Right atrium auricular region (tissue), 2 donors: ENCODE measurements around the gene KRT12. TPM values are rescaled to one million over a fixed set of nuclear protein-coding genes. Genes with fewer than 3 reads are reported as not detected.

Source experiments
- DNase-seq: peaks from one replicate; pipeline ENCODE4 v3.0.0-alpha.2; 2019; ENCODE audit warnings: low spot score
- H3K27ac ChIP-seq, 2 donors: fragments of 200-600 bp; sonication (generic); 1 replicate in 1 of 2; 2 replicates in 1 of 2; pipeline ENCODE4 v1.5.1; 2016 to 2019
- H3K27me3 ChIP-seq, 2 donors: fragments of 200-600 bp; sonication (generic); one replicate each; pipeline versions ENCODE4 v1.5.1 to v1.6.0; 2017 to 2019
- H3K36me3 ChIP-seq: fragments of 200-600 bp; sonication (generic); one replicate; pipeline ENCODE4 v1.5.1; 2016
- H3K4me1 ChIP-seq, 2 donors: fragments of 200-600 bp; sonication (generic); one replicate each; pipeline versions ENCODE4 v1.5.1 to v1.6.0; 2017 to 2019
- H3K4me3 ChIP-seq, 2 donors: fragments of 200-600 bp; sonication (generic); 1 replicate in 1 of 2; 2 replicates in 1 of 2; pipeline ENCODE4 v1.5.1; 2017 to 2019; ENCODE audit warnings: mild to moderate bottlenecking in 1 of 2, moderate library complexity in 1 of 2
- H3K9me3 ChIP-seq, 2 donors: fragments of 200-600 bp; sonication (generic); one replicate each; pipeline ENCODE4 v1.5.1; 2019
- CTCF ChIP-seq, 2 donors: fragments of 200-600 bp; sonication (generic); IDR thresholded peaks; one replicate each; pipeline ENCODE4 v1.5.1; 2019; ENCODE audit warnings: antibody characterized with exemption in 2 of 2
- total RNA-seq, 2 donors: library from RNA; depleted of rRNA; stranded (reverse); fragments of >200 nt; gene quantifications; one replicate each; pipeline ENCODE4 v1.1.0, GENCODE V29; 2016

Gene KRT12
- total RNA-seq, 2 donors from 2014 or later: not detected

- H3K27me3 ChIP-seq: no peaks in the 10 kb centered on the region
- no peaks in the 10 kb centered on the region for H3K9me3 ChIP-seq
- H3K4me1 ChIP-seq: no peaks in the 10 kb centered on the region
- TF ChIP-seq CTCF (IDR thresholded peaks at IDR 0.05): no peak
- no peak overlapping the region for H3K27ac ChIP-seq
- DNase-seq: no peak
- H3K36me3 ChIP-seq: no peaks in the 10 kb centered on the region
- H3K4me3 ChIP-seq: no peak overlapping the region
These were observed 30.0 kb upstream of the KRT12 start for GRCh38 chr17:40896916-40897455.

- H3K27me3 ChIP-seq: no peaks in the 10 kb centered on the region
These were observed 28.2 kb upstream of the KRT12 start for GRCh38 chr17:40895106-40895730.

GRCh38 chr17:40888196-40888720, 21.2 kb upstream of the KRT12 start:
- H3K4me3 ChIP-seq: no peak overlapping the region
- H3K27me3 ChIP-seq: no peaks in the 10 kb centered on the region
- no peaks in the 10 kb centered on the region for H3K36me3 ChIP-seq
- TF ChIP-seq CTCF (IDR thresholded peaks at IDR 0.05): no peak
- no peaks in the 10 kb centered on the region for H3K4me1 ChIP-seq
- H3K27ac ChIP-seq: no peak overlapping the region
- DNase-seq: no peak
- H3K9me3 ChIP-seq: no peaks in the 10 kb centered on the region

More at GRCh38 chr17:40895106-40895730, 28.2 kb upstream of the KRT12 start:
- no peak for DNase-seq
- H3K4me1 ChIP-seq: no peaks in the 10 kb centered on the region
- no peak overlapping the region for H3K4me3 ChIP-seq
- no peaks in the 10 kb centered on the region for H3K9me3 ChIP-seq
- TF ChIP-seq CTCF (IDR thresholded peaks at IDR 0.05): no peak
- H3K27ac ChIP-seq: no peak overlapping the region
- H3K36me3 ChIP-seq: no peaks in the 10 kb centered on the region

GRCh38 chr17:40886090-40886489, 19.1 kb upstream of the KRT12 start:
- no peak for TF ChIP-seq CTCF (IDR thresholded peaks at IDR 0.05)
- H3K27me3 ChIP-seq: no peaks in the 10 kb centered on the region
- no peaks in the 10 kb centered on the region for H3K36me3 ChIP-seq
- no peak overlapping the region for H3K4me3 ChIP-seq
- no peak overlapping the region for H3K27ac ChIP-seq
- no peaks in the 10 kb centered on the region for H3K4me1 ChIP-seq
- H3K9me3 ChIP-seq: no peaks in the 10 kb centered on the region
- no peak for DNase-seq

GRCh38 chr17:40884708-40885512, 17.9 kb upstream of the KRT12 start, which contains the start of gene KRT20:
Gene KRT20, minus strand, starts transcription at chr17:40885242. Its CDS starts 57 bp downstream, at chr17:40885185.
- no peak for TF ChIP-seq CTCF (IDR thresholded peaks at IDR 0.05)
- no peak within 1 kb of the TSS for H3K4me3 ChIP-seq
- no peak for DNase-seq

More at GRCh38 chr17:40884708-40885512, 17.9 kb upstream of the KRT12 start, which contains the start of gene KRT20:
- Histone ChIP-seq H3K36me3 (no peaks in the 10 kb centered on the region), H3K4me1 (no peaks in the 10 kb centered on the region), H3K27me3 (no peaks in the 10 kb centered on the region), H3K9me3 (no peaks in the 10 kb centered on the region), H3K27ac (no peak within 1 kb of the TSS)
